Hematopoietic multipotent progenitor cell treated with erythropoietin and hydrocortisone succinate and interleukin-3 and kit ligand, for 15 days (in vitro differentiated cells): ENCODE data around the gene WDPCP.
A peak's percentile ranks its signal among the peaks of the same experiment; 100 is the strongest.
"Not testable (repeated sequence)": the region's sequence is repeated elsewhere in the genome, so short reads cannot be mapped to it uniquely, and the experiment has no call there.

ENCODE experiments used
- DNase-seq: peaks from one replicate; pipeline ENCODE4 v3.0.0-alpha.2; 2015; ENCODE audit warnings: low spot score

The WDPCP gene

DNA sequence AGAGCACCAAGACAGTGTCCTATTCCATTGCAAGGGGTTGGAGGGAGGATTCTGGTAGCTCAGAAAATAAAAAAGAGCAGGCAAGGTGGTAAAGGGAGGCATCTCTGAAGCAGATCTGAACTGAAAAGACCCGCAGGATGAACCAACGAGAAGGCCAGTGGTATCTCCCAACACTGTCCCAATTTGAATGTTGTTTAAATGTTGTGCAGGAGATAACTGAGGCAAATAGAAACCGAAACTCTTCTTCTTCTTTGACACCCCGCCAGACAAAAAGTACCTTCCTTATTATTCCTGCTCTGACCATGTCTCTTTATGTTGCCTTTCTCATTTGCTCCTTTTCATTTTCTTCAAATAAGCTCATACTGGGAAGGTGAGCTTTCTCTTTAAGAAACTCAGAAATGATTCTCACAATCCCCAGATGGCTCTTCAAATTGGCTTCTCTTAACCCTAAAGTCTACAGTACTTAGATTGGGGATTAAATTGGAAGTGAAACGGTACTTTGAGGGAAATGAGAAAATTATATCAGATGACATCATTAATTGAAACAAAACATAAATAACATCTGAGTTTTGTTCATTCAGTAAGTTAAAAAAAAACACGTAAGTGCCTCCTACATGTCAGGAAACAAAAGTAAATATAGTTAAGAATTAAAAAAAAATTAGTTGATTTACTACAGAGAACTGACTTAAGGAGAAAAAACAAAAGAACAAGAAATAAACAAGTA, 143.6 kb downstream of the WDPCP start:
- DNase-seq: no peak

DNA sequence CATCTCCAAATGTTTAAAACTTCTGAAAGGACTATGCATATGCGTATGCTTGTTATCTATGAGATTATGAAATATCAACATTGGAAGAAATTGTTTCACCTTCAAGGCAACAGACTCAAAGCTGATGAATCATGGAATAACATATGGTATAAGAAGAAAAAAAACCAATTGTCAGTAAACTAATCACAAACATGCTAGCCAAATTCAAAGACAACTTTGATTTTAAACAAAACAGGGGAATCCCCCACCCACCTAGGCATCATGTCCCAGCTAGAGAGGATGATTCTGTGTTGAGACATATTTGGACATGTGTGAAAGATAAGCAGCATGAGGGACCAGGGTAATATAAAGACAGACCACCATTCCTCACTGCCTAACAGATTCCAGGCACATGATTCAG, 147.7 kb downstream of the WDPCP start:
- no peak for DNase-seq

DNA sequence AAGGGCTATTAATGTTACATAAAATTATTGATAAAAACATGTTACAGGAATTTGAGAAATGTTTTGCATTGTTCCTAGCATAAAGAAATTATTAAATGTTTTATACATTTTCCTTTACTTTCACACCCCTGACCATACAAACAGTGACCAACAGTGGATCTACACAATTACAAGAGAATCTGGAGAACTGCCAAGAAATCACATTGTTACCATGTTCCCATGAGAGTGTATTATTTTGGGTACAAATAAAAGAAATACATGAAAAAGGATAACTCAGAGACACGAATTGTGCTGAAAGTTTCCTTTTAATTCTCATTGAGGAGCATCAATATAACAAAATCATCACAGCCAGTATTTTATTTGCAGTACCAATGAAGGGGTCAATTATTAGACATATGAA, 150.1 kb downstream of the WDPCP start:
- no peak for DNase-seq

GRCh38 chr2:63436488-63436887, 151.8 kb downstream of the WDPCP start:
- DNase-seq: no peak

GRCh38 chr2:63435070-63435469, 153.2 kb downstream of the WDPCP start:
- no peak for DNase-seq

GRCh38 chr2:63434024-63435001, 154.0 kb downstream of the WDPCP start:
- DNase-seq: no peak

- no peak for DNase-seq
Measured at GRCh38 chr2:63432373-63432772, 155.9 kb downstream of the WDPCP start.

DNA sequence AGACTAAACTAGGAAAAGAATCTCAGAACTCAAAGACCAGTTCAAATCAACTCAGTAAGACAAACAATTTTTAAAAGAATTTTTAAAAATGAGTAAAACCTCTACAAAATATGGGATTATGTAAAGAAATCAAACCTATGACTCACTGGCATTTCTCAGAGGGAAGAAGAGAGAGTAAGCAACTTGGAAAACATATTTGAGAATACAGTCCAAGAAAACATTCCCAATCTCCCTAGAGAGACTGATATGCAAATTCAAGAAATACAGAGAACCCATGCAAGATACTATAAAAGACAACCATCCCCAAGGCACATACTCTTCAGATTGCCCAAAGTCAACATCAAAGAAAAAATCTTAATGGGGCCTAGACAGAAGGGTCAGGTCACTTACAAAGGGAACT, 162.7 kb downstream of the WDPCP start:
- DNase-seq: no peak

DNA sequence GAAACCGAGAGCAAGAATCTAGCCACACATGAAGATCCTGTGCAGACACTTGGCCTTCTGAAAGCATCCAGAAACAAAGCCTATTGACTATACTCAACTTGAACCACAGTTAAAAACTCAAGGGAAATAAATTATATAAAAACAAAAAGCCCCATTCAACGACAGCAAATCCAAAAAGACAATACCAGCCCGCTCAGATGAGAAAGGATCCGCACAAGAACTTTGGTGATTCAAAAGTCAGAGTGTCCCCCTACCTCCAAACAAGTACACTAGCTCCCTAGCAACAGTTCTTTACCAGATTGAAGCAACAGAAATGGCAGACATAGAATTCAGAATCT, 163.2 kb downstream of the WDPCP start:
- no peak for DNase-seq

DNA sequence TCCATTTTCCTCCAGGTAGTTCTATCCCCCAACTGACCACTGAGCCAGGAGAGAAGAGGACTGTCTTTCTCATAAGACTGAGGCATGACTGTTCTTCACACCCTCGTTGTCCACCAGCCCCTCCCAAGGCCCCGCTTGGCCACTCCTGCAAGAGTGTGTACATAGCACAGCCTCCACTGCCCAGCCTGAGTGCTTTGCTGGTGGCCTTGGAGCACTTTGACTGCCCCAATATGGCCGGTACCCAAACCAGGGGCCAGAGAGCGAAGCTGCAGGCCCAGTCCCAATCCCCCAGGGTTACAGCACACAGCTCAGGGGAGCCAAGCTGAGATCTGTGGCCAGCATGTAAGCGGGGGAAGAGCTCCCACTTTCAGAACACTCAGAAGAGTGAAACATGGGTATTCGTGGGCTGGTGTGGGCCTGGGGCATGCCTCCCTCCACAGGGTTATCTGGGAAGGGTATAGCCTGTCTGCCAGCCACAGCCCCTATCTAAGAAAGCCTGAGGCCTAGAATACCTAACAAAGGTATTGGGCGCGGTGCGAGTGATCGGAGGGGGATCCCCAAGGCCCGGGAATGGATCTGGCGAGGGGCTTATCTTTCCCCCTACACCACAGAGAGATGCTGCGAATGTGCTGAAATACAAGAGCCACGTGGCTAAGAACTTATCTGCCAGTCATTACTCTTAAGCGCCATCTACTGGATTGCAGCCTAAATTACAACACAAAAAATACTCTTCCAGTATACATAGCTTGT, 163.8 kb downstream of the WDPCP start:
- DNase-seq: peak; percentile 50

GRCh38 chr2:63422556-63422955, 165.7 kb downstream of the WDPCP start:
- no peak for DNase-seq

DNA sequence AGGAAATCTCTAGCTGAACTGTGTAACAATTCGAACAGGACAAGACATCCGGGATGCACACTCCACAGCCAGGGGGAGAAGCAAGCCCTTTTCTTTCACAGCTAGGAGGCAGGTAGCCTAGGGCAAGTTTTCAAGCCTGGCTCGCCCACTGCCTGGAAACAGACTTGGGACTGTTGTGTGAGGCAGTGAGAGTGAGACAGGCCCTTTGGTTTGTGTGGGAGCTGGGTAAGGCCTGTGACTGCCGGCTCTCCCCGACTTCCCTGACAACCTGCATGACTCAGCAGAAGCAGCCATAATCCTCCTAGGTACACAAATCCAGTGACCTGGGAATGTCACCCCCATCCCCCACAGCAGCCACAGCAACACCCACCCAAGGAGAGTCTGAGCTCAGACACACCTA, 179.7 kb downstream of the WDPCP start:
- DNase-seq: no peak

- DNase-seq: no peak
Measured at GRCh38 chr2:63406641-63407040, 181.6 kb downstream of the WDPCP start.

- DNase-seq: no peak
Measured at GRCh38 chr2:63403820-63404219, 184.5 kb downstream of the WDPCP start.

DNA sequence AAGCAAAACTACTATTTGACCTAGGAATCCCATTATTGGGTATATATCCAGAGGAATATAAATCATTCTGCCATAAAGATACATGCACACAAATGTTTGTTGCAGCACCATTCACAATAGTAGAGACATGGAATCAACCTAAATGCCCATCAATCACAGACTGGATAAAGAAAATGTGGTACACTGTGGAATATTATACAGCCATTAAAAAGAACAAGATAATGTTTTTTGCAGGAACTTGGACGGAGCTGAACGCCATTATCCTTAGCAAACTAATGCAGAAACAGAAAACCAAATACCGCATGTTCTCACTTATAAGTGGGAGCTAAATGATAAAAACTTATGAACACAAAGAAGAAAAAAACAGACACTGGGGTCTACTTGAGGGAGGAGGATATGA, 185.4 kb downstream of the WDPCP start:
- not testable (repeated sequence) for DNase-seq

- DNase-seq: no peak
Measured at GRCh38 chr2:63399156-63399555, 189.1 kb downstream of the WDPCP start.

DNA sequence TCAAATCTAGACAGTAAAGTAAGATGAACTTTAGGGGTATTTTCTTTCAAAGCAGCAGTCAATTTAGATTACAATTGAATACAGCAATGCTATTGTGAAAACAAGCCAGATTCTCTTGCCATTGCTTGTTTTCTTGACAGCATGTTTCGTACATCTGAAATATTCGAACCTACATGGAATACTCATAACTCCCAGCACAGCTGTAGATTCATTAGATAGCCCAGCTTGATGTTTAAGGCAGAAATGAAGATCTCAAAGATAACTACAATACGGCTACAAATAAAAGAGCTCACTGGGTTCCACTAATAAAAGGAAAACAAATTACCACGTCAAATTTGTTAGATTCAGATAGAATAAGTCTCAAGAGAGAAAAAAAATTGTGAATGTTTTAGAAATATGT, 208.8 kb downstream of the WDPCP start:
- no peak for DNase-seq

GRCh38 chr2:63378589-63378988, 209.7 kb downstream of the WDPCP start:
- no peak for DNase-seq

DNA sequence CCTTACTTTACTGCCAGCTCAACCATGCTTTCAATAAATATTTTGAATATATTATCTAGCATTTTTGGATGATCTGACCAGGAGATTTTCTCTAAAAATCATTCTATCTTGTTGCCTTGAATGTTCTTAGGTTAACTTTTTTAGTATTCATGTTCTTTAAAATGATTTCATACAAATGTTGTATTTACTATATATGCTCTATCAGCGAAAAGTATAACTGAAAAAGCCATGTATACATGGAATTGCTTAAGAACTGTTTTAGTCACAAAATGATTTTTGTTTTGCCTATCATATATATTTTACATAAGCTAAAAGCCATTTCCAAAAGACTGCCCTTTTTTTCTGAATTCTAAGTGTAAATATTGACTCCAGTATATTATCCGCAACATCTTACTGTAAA, 213.9 kb downstream of the WDPCP start:
- no peak for DNase-seq

GRCh38 chr2:63372549-63372948, 215.7 kb downstream of the WDPCP start:
- no peak for DNase-seq

- DNase-seq: no peak
Measured at GRCh38 chr2:63369146-63369545, 219.1 kb downstream of the WDPCP start.

GRCh38 chr2:63364866-63365265, 223.4 kb downstream of the WDPCP start:
- DNase-seq: no peak

- not testable (repeated sequence) for DNase-seq
Measured at GRCh38 chr2:63357722-63358121, 230.6 kb downstream of the WDPCP start.
